K562 (cell line): Measurements from ENCODE around the gene ACER3. TPM values are rescaled to one million over a fixed set of nuclear protein-coding genes. Genes with fewer than 3 reads are reported as not detected.

ENCODE experiments used
- ATAC-seq: fragments of 200-7000 bp; cut with Tn5 transposase; 3 replicates; pipeline ENCODE4 v1.9.1; 2020; ENCODE audit warnings: moderate library complexity
- BruUV-seq: library from RNA; stranded (reverse); fragments of 400-500 nt; replicated peaks from 2 replicates; lab custom pipeline; 2021; lab: Mats Ljungman, UMichigan
- CTCF ChIA-PET: fragments of 300-600 bp; formaldehyde crosslinking; extraction: SDS; loops from one replicate; lab custom pipeline; 2021; ENCODE audit warnings: low intra/inter-chr PET ratio; lab: Yijun Ruan, JAX
- POLR2A ChIA-PET: fragments of 300-600, 350-650 bp; sonication (Branson Sonifier 250); formaldehyde crosslinking; extraction: SDS; loops from one replicate; lab custom pipeline; 2021; ENCODE audit warnings: antibody characterized with exemption, inconsistent platforms; lab: Yijun Ruan, JAX
- DNase-seq, 4 experiments: peaks; one replicate each; pipeline versions ENCODE4 v3.0.0 to v3.0.0-alpha.2; 2011 to 2018; ENCODE audit warnings: low spot score in 3 of 4, mixed read lengths in 3 of 4; ENCODE audit errors: extremely low read depth in 1 of 4
- FAIRE-seq: peaks from 2 replicates; lab custom pipeline; 2011; peaks lifted over from hg19 to GRCh38; lab: Jason Lieb, UNC
- H2AFZ ChIP-seq: 2 replicates; pipeline ENCODE4 v1.6.0; 2011; ENCODE audit warnings: low read depth, low read length, control low read depth, inconsistent platforms
- H3K27ac ChIP-seq: fragments of 200-600 bp; 3 replicates; pipeline ENCODE4 v1.8.0; 2011; ENCODE audit warnings: low read depth, mild to moderate bottlenecking, control low read depth, inconsistent platforms, low read length, moderate library complexity, mixed read lengths; ENCODE audit errors: extremely low read depth
- H3K27me3 ChIP-seq, 2 experiments: fragments of 300-600 bp in 1 of 2; 2 replicates in 1 of 2; 3 replicates in 1 of 2; pipeline versions ENCODE4 v1.6.0 to v1.8.0; 2011; ENCODE audit warnings: inconsistent platforms in 2 of 2, low read length in 2 of 2, mild to moderate bottlenecking in 1 of 2, mixed read lengths in 1 of 2, moderate library complexity in 1 of 2; ENCODE audit not compliant: control insufficient read depth in 2 of 2, insufficient read depth in 2 of 2
- H3K36me3 ChIP-seq: fragments of 300-600 bp; 3 replicates; pipeline ENCODE4 v1.8.0; 2011; ENCODE audit warnings: mild to moderate bottlenecking, low read length, inconsistent platforms; ENCODE audit not compliant: control insufficient read depth, insufficient read depth
- H3K4me1 ChIP-seq, 2 experiments: fragments of 200-600 bp in 1 of 2; replicated peaks in 1 of 2; 2 replicates in 1 of 2; 3 replicates in 1 of 2; pipeline versions ENCODE4 v1.5.1 to v1.8.0; 2011; ENCODE audit warnings: inconsistent platforms in 2 of 2, low read length in 2 of 2, mild to moderate bottlenecking in 1 of 2, mixed read lengths in 1 of 2, moderate library complexity in 1 of 2; ENCODE audit not compliant: control insufficient read depth in 2 of 2, insufficient read depth in 2 of 2
- H3K4me2 ChIP-seq: 2 replicates; pipeline ENCODE4 v1.6.1; 2011; ENCODE audit warnings: low read length, control low read depth, inconsistent platforms, mixed read lengths; ENCODE audit not compliant: insufficient read depth
- H3K4me3 ChIP-seq: fragments of 200-600 bp; sonication (generic), shearing (Covaris generic); 2 replicates; pipeline ENCODE4 v1.5.1; 2016; ENCODE audit warnings: control low read depth, inconsistent platforms
- H3K79me2 ChIP-seq: fragments of 200-600 bp; 3 replicates; pipeline ENCODE4 v1.8.0; 2011; ENCODE audit warnings: low read length, inconsistent platforms; ENCODE audit not compliant: control insufficient read depth, insufficient read depth
- H3K9ac ChIP-seq, 2 experiments: 2 replicates each; pipeline versions ENCODE4 v1.6.0 to v1.6.1; 2011; ENCODE audit warnings: low read depth in 2 of 2, low read length in 2 of 2, control low read depth in 1 of 2, inconsistent platforms in 1 of 2, mild to moderate bottlenecking in 1 of 2, mixed read lengths in 1 of 2; ENCODE audit not compliant: insufficient read depth in 1 of 2
- H3K9me1 ChIP-seq: one replicate; pipeline ENCODE4 v1.6.0; 2011; ENCODE audit warnings: inconsistent platforms, mild to moderate bottlenecking, low read length, moderate library complexity; ENCODE audit not compliant: control insufficient read depth, insufficient read depth
- H3K9me3 ChIP-seq: replicated peaks from 2 replicates; pipeline ENCODE4 v1.5.1; 2011; ENCODE audit warnings: low read depth, low read length, inconsistent platforms; ENCODE audit not compliant: control insufficient read depth, insufficient read depth
- H4K20me1 ChIP-seq: replicated peaks from 2 replicates; pipeline ENCODE4 v1.6.1; 2011; ENCODE audit warnings: low read length, inconsistent platforms, mixed read lengths; ENCODE audit not compliant: control insufficient read depth, insufficient read depth
- ARHGAP35 ChIP-seq: fragments of 450-650 bp; IDR thresholded peaks from 2 replicates; pipeline ENCODE4 v1.6.1; 2018; ENCODE audit not compliant: partially characterized antibody
- DDX20 ChIP-seq: fragments of 450-650 bp; IDR thresholded peaks from 2 replicates; pipeline ENCODE4 v1.6.1; 2016; ENCODE audit warnings: missing genetic modification characterization, low read depth, mild to moderate bottlenecking, missing compliant biosample characterization, moderate library complexity
- FOXK2 ChIP-seq, 2 experiments: fragments of 450-650 bp; IDR thresholded peaks in 1 of 2; conservative IDR thresholded peaks in 1 of 2; 2 replicates each; pipeline ENCODE4 v1.6.1; 2016; ENCODE audit warnings: low read depth in 2 of 2, mild to moderate bottlenecking in 1 of 2
- GTF2A2 ChIP-seq: IDR thresholded peaks from 2 replicates; pipeline ENCODE4 v1.6.1; 2016; ENCODE audit warnings: mild to moderate bottlenecking, missing genetic modification characterization, missing compliant biosample characterization
- JUN ChIP-seq, 2 experiments: sonication (generic) in 1 of 2; formaldehyde crosslinking in 1 of 2; IDR thresholded peaks; 2 replicates each; pipeline versions ENCODE4 v1.6.1 to v1.8.0; 2012 to 2022; ENCODE audit warnings: borderline replicate concordance in 2 of 2, mild to moderate bottlenecking in 2 of 2, improper control_type of control experiment in 1 of 2, low read depth in 1 of 2, low read length in 1 of 2, missing genetic modification reagents in 1 of 2
- KAT2B ChIP-seq: IDR thresholded peaks from one replicate; pipeline ENCODE4 v1.6.1; 2012; ENCODE audit warnings: low read depth, mild to moderate bottlenecking, control low read depth, inconsistent platforms, low read length, moderate library complexity
- KAT7 ChIP-seq: sonication (generic); formaldehyde crosslinking; IDR thresholded peaks from 2 replicates; pipeline ENCODE4 v1.8.0; 2022; ENCODE audit warnings: missing genetic modification reagents, mild to moderate bottlenecking, borderline replicate concordance
- MAFF ChIP-seq: IDR thresholded peaks from 2 replicates; pipeline ENCODE4 v1.6.1; 2012; ENCODE audit warnings: low read length, improper control_type of control experiment
- PRMT5 ChIP-seq: sonication (generic); formaldehyde crosslinking; IDR thresholded peaks from 2 replicates; pipeline ENCODE4 v1.5.0; 2020; ENCODE audit warnings: missing genetic modification reagents
- SMARCA4 ChIP-seq: fragments of 450-650 bp; IDR thresholded peaks from 2 replicates; pipeline ENCODE4 v1.6.1; 2016
- SMARCE1 ChIP-seq: fragments of 450-650 bp; IDR thresholded peaks from 2 replicates; pipeline ENCODE4 v1.7.1; 2016; ENCODE audit warnings: mild to moderate bottlenecking
- THAP12 ChIP-seq: fragments of 250-450 bp; sonication (Bioruptor Pico); IDR thresholded peaks from 2 replicates; pipeline ENCODE4 v1.9.0; 2021; ENCODE audit warnings: mild to moderate bottlenecking, inconsistent platforms
- ZBTB9 ChIP-seq: fragments of 450-650 bp; formaldehyde crosslinking; IDR thresholded peaks from 2 replicates; pipeline ENCODE4 v1.4.0; 2020; ENCODE audit warnings: mild to moderate bottlenecking, moderate library complexity
- ZFP36 ChIP-seq: fragments of 150-350 bp; IDR thresholded peaks from 2 replicates; pipeline ENCODE4 v1.6.1; 2018; ENCODE audit warnings: low read length, low read depth; ENCODE audit not compliant: partially characterized antibody
- ZNF121 ChIP-seq: sonication (generic); formaldehyde crosslinking; conservative IDR thresholded peaks from 2 replicates; pipeline ENCODE4 v1.8.0; 2022; ENCODE audit warnings: missing genetic modification reagents
- ZNF133 ChIP-seq: fragments of 250-450 bp; sonication (Bioruptor Pico); IDR thresholded peaks from 2 replicates; pipeline ENCODE4 v1.4.0; 2020; ENCODE audit warnings: mild to moderate bottlenecking
- ZNF175 ChIP-seq: fragments of 200-800 bp; sonication (Bioruptor generic); IDR thresholded peaks from 2 replicates; pipeline ENCODE4 v1.6.1; 2016; ENCODE audit warnings: low read depth, mild to moderate bottlenecking, missing genetic modification characterization, missing compliant biosample characterization
- ZNF263 ChIP-seq: sonication (generic); formaldehyde crosslinking; IDR thresholded peaks from 2 replicates; pipeline ENCODE4 v1.8.0; 2022; ENCODE audit warnings: mild to moderate bottlenecking, missing genetic modification reagents, borderline replicate concordance
- WGBS: fragments of 100-300 bp; shearing (Covaris generic); methylation state at CpG from one replicate; pipeline ENCODE4 v1.1.6; 2016; ENCODE audit warnings: low coverage, mixed read lengths; ENCODE audit not compliant: insufficient coverage; ENCODE audit errors: missing lambda C conversion rate; 5-methylcytosine and 5-hydroxymethylcytosine counted together
- in situ Hi-C: fragments of 300-500 bp; cut with MboI; formaldehyde crosslinking; loops from 4 replicates; pipeline ENCODE4 v1.15.0; 2018; ENCODE audit warnings: inconsistent platforms, mixed read lengths
- intact Hi-C: fragments of 100-400 bp; cut with micrococcal nuclease; formaldehyde crosslinking; loops from 2 replicates; pipeline ENCODE4 v1.14.2; 2022
- polyA plus RNA-seq, 8 experiments: library from polyadenylated mRNA; depleted of rRNA in 4 of 8; stranded (reverse) in 5 of 8; unstranded in 3 of 8; fragments of >200 nt; fragmentation: Nextera tagmentation in 2 of 8; fragmentation: Illumina TruSeq in 1 of 8; extraction: Ambion mirVana in 2 of 8; extraction: Trizol in 1 of 8; gene quantifications; 2 replicates each; pipeline versions ENCODE4 v1.2.1 to v1.2.3, GENCODE V29; 2011 to 2014; ENCODE audit warnings: inconsistent platforms in 1 of 8, missing spikeins in 1 of 8
- total RNA-seq, 7 experiments: library from RNA; depleted of rRNA in 6 of 7; stranded (reverse); fragments of >200 nt in 6 of 7; fragmentation: Illumina TruSeq in 2 of 7; extraction: Trizol in 2 of 7; gene quantifications; 2 replicates each; pipeline versions ENCODE4 v1.2.1 to v1.2.3, GENCODE V29; 2011 to 2021; ENCODE audit warnings: low replicate concordance in 1 of 7

The ACER3 gene
- total and polyA plus RNA-seq, 9 of the 15 experiments (the other 6 are each of a cell fraction or from before 2014, with no cell fraction given), result 2.0 to 23.8 (median 9.5) TPM

- no peak for FAIRE-seq
- TF ChIP-seq JUN (IDR thresholded peaks at IDR 0.05; ENCODE audit: borderline replicate concordance, low read depth, low read length) (no peak), JUN (CRISPR knock-in tag; IDR thresholded peaks at IDR 0.05; ENCODE audit: borderline replicate concordance) (no peak), THAP12 (CRISPR knock-in tag) (no peak), KAT7 (CRISPR knock-in tag) (no peak), DDX20 (tag) (no peak), PRMT5 (no peak), SMARCA4 (peak; percentile 68), KAT2B (no peak), ZBTB9 (CRISPR knock-in tag) (no peak), ARHGAP35 (no peak), ZFP36 (peak; percentile 16), ZNF121 (CRISPR knock-in tag) (peak; percentile 52; the same call in 1 of the 2 replicates), ZNF133 (CRISPR knock-in tag) (no peak), ZNF263 (no peak), ZNF175 (no peak), FOXK2 (conservative IDR thresholded peaks at IDR 0.05 in 1 of 2, IDR thresholded peaks at IDR 0.05 in 1 of 2; ENCODE audit: low read depth in 2 of 2) (no peak), SMARCE1 (peak; percentile 61; the same call in 1 of the 2 replicates), MAFF (no peak), GTF2A2 (tag) (no peak)
These were observed 170.2 kb downstream of the ACER3 start for GRCh38 chr11:77030834-77031414.

More at GRCh38 chr11:77030834-77031414, 170.2 kb downstream of the ACER3 start:
- Histone ChIP-seq H3K79me2 (no peaks in the 10 kb centered on the region), H3K9me1 (no peaks in the 10 kb centered on the region), H3K4me3 (no peak overlapping the region), H3K4me1 (peaks cover 4 to 7% of the 10 kb centered on the region in 2 experiments; a peak in 2 of 5 replicates), H4K20me1 (no peaks in the 10 kb centered on the region), H3K27me3 (peaks cover 8% of the 10 kb centered on the region in 2 experiments; a peak in 4 of 5 replicates), H3K9ac (peak overlapping the region in 1 of 2 experiments; percentile 66; a peak in 1 of 4 replicates), H3K9me3 (no peaks in the 10 kb centered on the region), H3K36me3 (no peaks in the 10 kb centered on the region), H3K4me2 (peak overlapping the region; percentile 56), H2AFZ (peak overlapping the region; percentile 78), H3K27ac (no peak overlapping the region)
- intact Hi-C loops (no loop called here), in situ Hi-C loops (loop anchor here (10.0 kb wide), 1 partner anchor 106 kb away; no protein-coding TSS in a partner anchor)
- CTCF ChIA-PET, result interaction anchor here (0.7 kb wide), 1 partner anchor 499 kb away, joined by 3 read pairs; no protein-coding TSS in a partner anchor
- ATAC-seq (peak; percentile 93), DNase-seq (peak in 1 of 4 experiments; percentile 53)
- BruUV-seq, result no TSS peak
- 13% methylated on average over 12 of the region's 12 CpGs for WGBS
- POLR2A ChIA-PET, result interaction anchor here (0.8 kb wide), 1 partner anchor 10 kb away, joined by 3 read pairs; no protein-coding TSS in a partner anchor
